Raji (cell line): ENCODE results near the gene ENDOD1.
"Not testable (repeated sequence)": the region's sequence is repeated elsewhere in the genome, so short reads cannot be mapped to it uniquely, and the experiment has no call there.

Experiments used
- POLR2A ChIP-seq: IDR thresholded peaks from 2 replicates; pipeline ENCODE4 v1.6.1; 2011; ENCODE audit warnings: low read depth, low read length, control low read depth; ENCODE audit not compliant: insufficient read depth

Gene ENDOD1, protein sequence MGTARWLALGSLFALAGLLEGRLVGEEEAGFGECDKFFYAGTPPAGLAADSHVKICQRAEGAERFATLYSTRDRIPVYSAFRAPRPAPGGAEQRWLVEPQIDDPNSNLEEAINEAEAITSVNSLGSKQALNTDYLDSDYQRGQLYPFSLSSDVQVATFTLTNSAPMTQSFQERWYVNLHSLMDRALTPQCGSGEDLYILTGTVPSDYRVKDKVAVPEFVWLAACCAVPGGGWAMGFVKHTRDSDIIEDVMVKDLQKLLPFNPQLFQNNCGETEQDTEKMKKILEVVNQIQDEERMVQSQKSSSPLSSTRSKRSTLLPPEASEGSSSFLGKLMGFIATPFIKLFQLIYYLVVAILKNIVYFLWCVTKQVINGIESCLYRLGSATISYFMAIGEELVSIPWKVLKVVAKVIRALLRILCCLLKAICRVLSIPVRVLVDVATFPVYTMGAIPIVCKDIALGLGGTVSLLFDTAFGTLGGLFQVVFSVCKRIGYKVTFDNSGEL

GRCh38 chr11:95089620-95090542, at the start of gene ENDOD1:
ENDOD1 (plus strand) TSS chr11:95089846; CDS start chr11:95089928, 82 bp downstream.
- TF ChIP-seq POLR2A, result peak; percentile 89

DNA sequence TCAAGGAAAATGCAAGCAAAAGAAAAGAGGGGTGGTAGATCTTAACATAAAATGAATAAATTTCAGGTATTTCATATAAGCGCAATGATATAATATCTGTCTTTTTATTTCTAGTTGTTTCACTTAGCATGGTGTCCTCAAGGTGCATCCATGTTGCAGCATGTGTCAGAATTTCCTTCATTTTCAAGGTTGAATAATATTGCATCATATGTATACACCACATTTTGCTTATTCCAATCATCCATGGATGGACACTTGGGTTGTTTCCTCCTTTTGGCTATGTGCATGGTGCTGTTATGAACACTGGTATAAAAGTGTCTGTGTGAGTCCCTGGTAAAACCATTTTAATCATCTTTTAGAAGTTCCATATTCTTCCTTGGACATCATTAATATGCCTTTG, 47.4 kb upstream of the ENDOD1 start:
- TF ChIP-seq POLR2A, result no peak

GRCh38 chr11:95042906-95043305, 46.7 kb upstream of the ENDOD1 start:
- TF ChIP-seq POLR2A, result no peak

DNA sequence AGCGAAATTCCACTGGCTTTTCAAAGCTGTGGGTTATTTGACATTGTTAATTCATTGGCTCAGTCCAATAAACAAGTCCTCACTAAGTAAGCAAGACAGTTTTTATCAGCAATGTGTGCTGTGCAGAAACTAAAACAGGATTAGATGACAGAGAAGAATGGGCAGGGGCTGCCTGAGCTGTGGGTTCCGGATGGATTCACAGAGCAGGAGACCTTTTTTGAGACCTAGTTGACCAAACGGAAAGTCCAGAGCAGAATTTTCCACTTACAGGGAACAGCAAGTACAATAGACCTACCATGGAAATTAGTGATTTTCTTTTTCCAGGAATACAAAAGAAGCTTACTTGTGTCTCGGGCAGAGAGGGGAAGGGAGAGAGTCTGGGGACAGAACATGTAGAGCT, 45.6 kb upstream of the ENDOD1 start:
- TF ChIP-seq POLR2A, result no peak

DNA sequence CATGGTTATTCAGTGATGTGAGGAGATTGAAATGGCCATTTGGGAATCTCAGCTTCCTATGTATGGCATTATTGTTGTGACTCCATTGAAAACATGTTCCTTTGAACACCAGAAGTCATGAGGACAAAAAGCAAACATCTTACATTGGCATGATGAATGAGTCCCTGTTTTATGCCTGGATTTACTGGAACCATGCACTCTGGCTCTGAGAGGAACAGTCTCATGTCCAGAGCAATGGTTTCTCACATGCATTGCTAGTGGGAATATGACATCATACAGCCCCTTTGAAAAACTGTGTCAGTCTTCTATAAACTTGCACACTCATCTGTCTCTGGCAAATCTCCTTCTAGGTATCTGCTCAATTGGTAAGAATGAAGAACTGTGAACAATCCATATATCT, 43.8 kb upstream of the ENDOD1 start:
- TF ChIP-seq POLR2A, result no peak

DNA sequence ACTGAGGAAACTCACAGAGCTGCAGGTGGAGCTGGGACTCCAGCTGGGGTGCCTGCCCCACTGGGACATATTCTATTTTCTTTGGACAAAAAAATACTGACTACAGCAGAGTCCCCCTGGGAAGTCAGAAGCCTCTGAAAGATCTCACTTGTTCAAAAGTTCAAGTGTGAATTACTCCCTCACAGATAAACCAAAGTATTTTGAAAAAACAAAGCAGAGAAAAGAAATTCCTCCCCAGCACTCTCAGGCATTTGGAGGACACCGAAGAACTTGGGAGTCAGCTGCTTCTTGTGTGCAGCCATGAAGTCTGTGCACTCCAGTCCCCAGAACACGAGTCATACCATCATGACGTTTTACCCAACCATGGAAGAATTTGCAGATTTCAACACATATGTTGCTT, 40.5 kb upstream of the ENDOD1 start, which contains the start of gene KDM4F:
TSS of gene KDM4F (plus strand) at position 301 of the 400 bp plus-strand sequence.
- not testable (repeated sequence) for TF ChIP-seq POLR2A

- TF ChIP-seq POLR2A, result no peak
Observed at GRCh38 chr11:95050595-95051202, 38.9 kb upstream of the ENDOD1 start.

DNA sequence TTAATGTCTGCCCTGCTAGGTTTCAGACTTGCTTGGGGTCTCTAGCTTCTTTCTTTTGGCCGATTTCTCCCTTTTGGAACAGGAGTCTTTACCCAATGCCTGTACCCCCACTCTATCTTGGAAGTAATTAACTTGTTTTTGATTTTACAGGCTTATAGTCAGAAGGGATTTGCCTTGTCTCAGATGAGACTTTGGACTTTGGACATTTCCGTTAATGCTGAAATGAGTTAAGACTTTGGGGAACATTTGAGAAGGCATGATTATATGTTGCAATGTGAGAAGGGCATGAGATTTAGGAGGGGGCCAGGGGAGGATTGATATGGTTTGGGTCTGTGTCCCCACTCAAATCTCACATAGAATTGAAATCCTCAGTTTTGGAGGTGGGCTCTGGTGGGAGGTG, 35.3 kb upstream of the ENDOD1 start:
- no peak for TF ChIP-seq POLR2A

DNA sequence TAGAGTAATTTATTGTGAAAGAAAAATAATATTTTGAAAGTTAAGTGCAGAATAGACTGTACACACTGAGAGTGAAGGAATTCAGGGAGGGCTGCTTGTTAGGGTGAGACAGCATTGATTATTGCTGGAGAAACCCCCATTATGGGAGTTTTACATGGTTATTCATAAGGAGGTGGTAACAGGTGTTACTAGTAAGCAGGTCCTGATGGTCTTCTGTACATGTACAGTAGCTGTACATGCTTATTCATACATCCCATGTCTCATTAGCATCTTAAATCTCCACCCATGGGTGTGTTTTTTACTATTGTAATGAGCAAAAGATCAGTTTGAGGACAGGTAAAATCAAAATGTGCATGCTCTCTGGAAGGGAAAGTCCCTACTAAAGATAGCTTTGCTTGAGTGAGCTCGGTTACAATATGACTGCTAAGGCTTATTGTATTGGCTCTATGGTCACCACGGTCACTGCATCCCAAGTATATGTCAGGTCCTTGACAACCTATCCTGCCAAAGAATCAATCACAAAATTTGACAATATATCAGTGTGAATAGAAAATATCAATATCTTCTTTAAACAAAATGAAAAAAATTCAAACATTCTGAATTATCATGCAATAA, 34.3 kb upstream of the ENDOD1 start:
- TF ChIP-seq POLR2A, result no peak

DNA sequence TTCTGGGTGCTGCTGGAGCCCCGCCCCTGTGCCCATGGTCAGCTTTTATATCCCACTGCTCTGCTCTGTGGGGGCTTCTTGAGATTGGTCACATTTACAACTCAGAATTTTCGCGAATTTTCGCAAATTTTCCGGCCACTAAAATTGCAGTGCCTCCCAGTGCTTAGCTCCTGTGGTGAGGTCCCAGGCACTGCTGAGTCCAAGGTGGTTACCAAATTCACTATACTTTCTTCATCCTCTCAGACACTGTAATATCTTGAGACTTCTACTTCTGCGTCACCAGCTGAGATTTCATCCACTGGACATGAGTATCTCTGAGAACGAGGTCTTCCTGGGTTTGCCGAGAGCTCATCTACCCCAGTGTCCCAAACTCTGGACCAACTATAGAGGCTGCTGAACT, 31.7 kb upstream of the ENDOD1 start:
- TF ChIP-seq POLR2A, result no peak

GRCh38 chr11:95058621-95059020, 31.0 kb upstream of the ENDOD1 start:
- TF ChIP-seq POLR2A, result no peak

GRCh38 chr11:95059046-95059445, 30.6 kb upstream of the ENDOD1 start:
- no peak for TF ChIP-seq POLR2A

GRCh38 chr11:95065336-95065735, 24.3 kb upstream of the ENDOD1 start:
- no peak for TF ChIP-seq POLR2A

DNA sequence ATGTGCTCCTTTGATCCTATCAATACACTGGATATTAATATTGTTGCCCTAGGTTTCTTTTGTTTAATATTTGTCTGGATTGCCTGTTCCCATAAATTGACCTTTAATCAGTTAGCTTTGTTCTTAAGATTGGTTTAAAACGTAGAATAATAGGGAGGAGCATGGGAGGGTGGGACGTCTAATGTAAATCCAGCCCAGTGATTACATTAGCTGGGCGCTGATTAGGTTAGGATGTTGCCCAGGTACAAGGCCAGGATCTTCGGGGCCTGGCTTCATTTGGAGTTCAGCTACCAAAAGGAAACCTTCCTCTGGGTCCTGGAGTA, 23.0 kb upstream of the ENDOD1 start, which contains the start of gene SRSF8:
TSS of gene SRSF8 (plus strand) at position 204 of the 323 bp plus-strand sequence. CDS start 308 bp downstream, outside the sequence.
- TF ChIP-seq POLR2A, result no peak
